ENCODE data around the gene TMEM94. TPM values are rescaled to one million over a fixed set of nuclear protein-coding genes. Genes with fewer than 3 reads are reported as not detected.

The TMEM94 gene
- total and polyA plus RNA-seq, 2 of the 13 experiments (the other 11 are each of a cell fraction or from before 2014, with no cell fraction given) = 32.6 to 134 TPM

GRCh38 chr17:75504347-75505151, 48.1 kb downstream of the TMEM94 start (continued):
- no peak for TF ChIP-seq NFAT5 (CRISPR knock-in tag; IDR thresholded peaks at IDR 0.05)
- no peak for TF ChIP-seq CREM (IDR thresholded peaks at IDR 0.05)
- TF ChIP-seq CREM (CRISPR knock-in tag; IDR thresholded peaks at IDR 0.05) = no peak
- no peak for TF ChIP-seq LBX2 (CRISPR knock-in tag; IDR thresholded peaks at IDR 0.05; ENCODE audit: borderline replicate concordance)
- TF ChIP-seq REL (CRISPR knock-in tag; conservative IDR thresholded peaks at IDR 0.05) = no peak
- TF ChIP-seq AKAP8 (CRISPR knock-in tag; IDR thresholded peaks at IDR 0.05) = no peak; the same call in 1 of the 2 replicates
- no peak for TF ChIP-seq ZNF260 (CRISPR knock-in tag; IDR thresholded peaks at IDR 0.05; ENCODE audit: borderline replicate concordance, low read depth)
- TF ChIP-seq ZNF572 (CRISPR knock-in tag; IDR thresholded peaks at IDR 0.05) = no peak
- TF ChIP-seq ZNF136 (CRISPR knock-in tag; IDR thresholded peaks at IDR 0.05; ENCODE audit: low read depth) = no peak
- no peak for TF ChIP-seq SNAPC5 (CRISPR knock-in tag; IDR thresholded peaks at IDR 0.05; ENCODE audit: borderline replicate concordance)
- no peak for TF ChIP-seq THYN1 (CRISPR knock-in tag; IDR thresholded peaks at IDR 0.05; ENCODE audit: borderline replicate concordance, low read depth)
- no peak for TF ChIP-seq ZMAT3 (CRISPR knock-in tag; conservative IDR thresholded peaks at IDR 0.05)
- no peak for TF ChIP-seq SIN3A (IDR thresholded peaks at IDR 0.05; ENCODE audit: borderline replicate concordance, low read depth, low read length)
- TF ChIP-seq POLR2A (IDR thresholded peaks at IDR 0.05; ENCODE audit: insufficient read depth in 1 of 2, low read depth in 2 of 2, low read length in 2 of 2) = no peak
- TF ChIP-seq U2AF2 (IDR thresholded peaks at IDR 0.05; ENCODE audit: low read depth, low read length) = no peak
- TF ChIP-seq SKI (IDR thresholded peaks at IDR 0.05; ENCODE audit: partially characterized antibody) = no peak
- no peak for TF ChIP-seq ZBTB7A (CRISPR knock-in tag; IDR thresholded peaks at IDR 0.05)
- no peak for TF ChIP-seq ZNF510 (CRISPR knock-in tag; IDR thresholded peaks at IDR 0.05; ENCODE audit: low read depth)
- no peak for TF ChIP-seq ZNF770 (CRISPR knock-in tag; IDR thresholded peaks at IDR 0.05)

All from HepG2 (cell line).